NCI-H2107 treated with DMSO at 0.1 percent for 48 hours (cell line): ENCODE data around the gene NCOA7.
A peak's percentile ranks its signal among the peaks of the same experiment; 100 is the strongest.
"Not testable (repeated sequence)": the region's sequence is repeated elsewhere in the genome, so short reads cannot be mapped to it uniquely, and the experiment has no call there.

Experiments
- DNase-seq: peaks from one replicate; lab custom pipeline; 2025; ENCODE audit not compliant: unreplicated experiment; lab: John Stamatoyannopoulos, UW

The NCOA7 gene

GRCh38 chr6:125753218-125753936 lies 37.4 kb upstream of the NCOA7 start:
- no peak for DNase-seq

DNA sequence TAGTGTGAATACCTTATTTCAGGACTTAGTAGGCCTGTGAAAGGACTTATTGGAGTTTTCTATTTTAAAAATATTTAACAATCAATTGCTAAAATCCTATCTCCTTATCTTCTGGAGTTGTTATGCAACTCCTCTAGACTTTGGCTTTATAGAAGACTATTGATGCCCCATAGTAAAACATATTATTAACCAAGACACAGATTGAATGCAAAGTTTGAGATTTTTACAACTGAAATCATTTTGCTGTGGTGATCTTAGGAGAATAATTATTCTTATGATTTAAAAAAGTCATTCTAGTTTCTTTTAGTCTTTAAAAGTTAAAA lies 36.9 kb upstream of the NCOA7 start:
- no peak for DNase-seq

DNA sequence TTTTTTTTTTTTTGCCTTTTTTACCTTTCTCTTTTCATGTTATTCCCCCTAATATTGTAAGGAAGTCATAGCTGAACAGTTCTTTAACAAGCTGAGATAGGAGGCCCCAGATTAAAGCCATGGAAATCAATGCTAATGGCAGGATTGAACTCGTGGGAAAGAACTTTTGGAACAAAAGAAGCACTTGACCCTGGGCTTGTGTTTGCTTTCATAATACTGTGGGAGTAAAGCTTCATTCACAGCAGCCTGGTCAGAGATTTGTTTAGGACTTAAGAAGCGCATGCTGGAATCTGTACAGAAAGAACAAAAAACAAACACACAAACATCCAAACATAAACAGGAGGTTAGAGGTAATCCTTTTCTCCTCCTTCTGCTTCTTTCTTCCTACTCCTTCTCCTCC lies 36.2 kb upstream of the NCOA7 start:
- no peak for DNase-seq

- no peak for DNase-seq
Observed at GRCh38 chr6:125759184-125759902, 31.4 kb upstream of the NCOA7 start.

DNA sequence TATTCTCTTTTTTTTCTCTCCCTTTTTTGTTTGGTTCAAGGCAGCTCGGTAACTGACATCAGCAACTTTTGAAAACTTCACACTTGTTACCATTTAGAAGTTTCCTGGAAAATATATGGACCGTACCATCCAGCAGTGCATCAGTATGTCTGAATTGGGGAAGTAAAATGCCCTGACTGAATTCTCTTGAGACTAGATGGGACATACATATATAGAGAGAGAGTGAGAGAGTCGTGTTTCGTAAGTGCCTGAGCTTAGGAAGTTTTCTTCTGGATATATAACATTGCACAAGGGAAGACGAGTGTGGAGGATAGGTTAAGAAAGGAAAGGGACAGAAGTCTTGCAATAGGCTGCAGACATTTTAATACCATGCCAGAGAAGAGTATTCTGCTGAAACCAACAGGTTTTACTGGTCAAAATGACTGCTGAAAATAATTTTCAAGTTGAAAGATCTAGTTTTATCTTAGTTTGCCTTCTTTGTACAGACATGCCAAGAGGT lies 30.8 kb upstream of the NCOA7 start:
- no peak for DNase-seq

DNA sequence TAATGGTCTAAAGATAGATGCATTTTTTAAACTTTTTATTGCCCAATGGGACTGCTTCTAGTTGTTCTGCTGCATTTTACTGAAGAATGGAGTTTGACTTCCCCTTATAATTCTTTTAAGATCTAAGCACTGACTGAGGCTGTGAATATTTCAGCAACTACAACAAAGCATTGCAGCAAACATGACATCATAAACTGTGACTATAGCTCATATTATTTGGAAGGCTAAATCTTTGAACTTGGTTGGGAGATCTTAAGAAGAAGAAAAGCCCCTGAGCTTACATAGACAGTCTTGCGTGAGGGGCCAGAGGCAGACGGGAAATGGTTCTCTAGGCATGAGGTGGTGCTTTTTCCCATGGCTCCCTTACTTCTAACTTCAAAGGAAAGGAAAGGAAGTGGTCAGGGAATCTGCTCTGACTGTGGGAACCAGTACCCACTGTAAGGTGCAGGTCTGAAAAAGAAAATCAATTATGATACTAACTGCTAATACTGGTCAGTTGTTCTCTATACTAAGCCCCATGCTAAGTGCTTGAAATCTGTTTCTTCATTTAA lies 26.6 kb upstream of the NCOA7 start:
- DNase-seq, result no peak

DNA sequence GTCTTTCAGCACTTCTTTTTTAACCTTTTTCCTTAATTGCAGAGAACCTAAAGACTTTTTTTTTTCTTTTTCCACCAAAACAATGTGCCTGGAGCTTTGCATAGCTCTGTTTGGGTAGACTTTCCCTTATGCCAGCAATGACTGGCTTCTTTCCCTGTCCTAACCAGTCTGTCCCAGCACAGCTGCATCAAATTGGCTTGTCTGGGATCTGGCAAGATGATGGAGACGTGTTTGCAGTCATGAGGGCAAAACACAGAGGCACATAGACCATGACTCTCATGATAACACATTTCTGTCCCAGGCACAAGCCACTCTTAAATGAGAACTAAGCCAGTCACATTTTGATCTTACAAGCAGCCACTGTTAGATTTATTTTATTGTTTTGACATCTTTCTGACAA lies 24.8 kb upstream of the NCOA7 start:
- DNase-seq, result no peak

GRCh38 chr6:125766641-125767040 lies 24.1 kb upstream of the NCOA7 start:
- no peak for DNase-seq

DNA sequence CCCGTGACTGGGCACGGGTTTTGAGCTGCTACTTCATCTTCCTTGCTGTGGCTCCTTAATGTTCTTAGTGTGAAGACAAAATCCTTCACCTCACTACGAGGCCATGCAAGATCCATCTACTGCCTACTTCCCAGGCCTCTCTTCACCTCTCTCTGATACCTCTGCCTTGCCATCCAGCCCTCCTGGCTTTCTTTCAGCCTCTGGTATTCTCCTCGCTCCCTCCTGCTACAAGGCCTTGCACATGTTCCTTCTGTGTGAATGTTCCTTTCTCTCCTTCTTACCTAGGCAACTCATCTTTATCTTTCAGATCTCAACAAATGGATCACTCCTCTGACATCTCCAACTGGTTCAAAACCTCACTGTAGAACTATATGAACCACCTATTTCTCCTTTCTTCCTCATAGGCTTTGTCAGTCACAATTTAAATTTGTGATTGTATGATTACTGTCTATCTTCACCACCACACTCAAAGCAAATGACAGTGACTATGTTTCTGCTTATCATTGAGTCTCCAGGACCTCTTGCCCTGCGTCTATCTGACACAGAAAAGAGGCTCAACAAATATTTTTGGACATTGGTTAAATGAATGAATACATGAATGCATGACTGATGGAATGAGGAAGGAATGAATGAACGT lies 21.5 kb upstream of the NCOA7 start:
- no peak for DNase-seq

- no peak for DNase-seq
Observed at GRCh38 chr6:125773387-125774341, 17.1 kb upstream of the NCOA7 start.

DNA sequence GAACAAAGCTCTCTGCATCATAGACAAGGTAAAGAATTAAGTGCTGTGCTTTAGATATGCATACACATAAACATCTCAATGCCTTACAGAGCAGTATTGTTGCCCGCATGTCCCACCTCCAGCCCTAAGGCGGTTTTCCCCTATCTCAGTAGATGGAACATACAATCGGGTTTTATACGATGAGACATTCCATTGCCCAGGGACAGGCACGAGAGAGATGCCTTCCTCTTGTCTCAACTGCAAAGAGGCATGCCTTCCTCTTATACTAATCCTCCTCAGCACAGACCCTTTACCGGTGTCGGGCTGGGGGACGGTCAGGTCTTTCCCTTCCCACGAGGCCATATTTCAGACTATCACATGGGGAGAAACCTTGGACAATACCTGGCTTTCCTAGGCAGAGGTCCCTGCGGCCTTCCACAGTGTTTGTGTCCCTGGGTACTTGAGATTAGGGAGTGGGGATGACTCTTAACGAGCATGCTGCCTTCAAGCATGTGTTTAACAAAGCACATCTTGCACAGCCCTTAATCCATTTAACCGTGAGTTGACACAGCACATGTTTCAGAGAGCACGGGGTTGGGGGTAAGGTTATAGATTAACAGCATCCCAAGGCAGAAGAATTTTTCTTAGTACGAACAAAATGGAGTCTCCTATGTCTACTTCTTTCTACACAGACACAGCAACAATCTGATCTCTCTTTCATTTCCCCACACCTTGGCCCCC lies 14.5 kb upstream of the NCOA7 start:
- not testable (repeated sequence) for DNase-seq

- peak; percentile 94 for DNase-seq
Observed at GRCh38 chr6:125779924-125780539, 10.7 kb upstream of the NCOA7 start.

GRCh38 chr6:125780540-125781313 lies 10.0 kb upstream of the NCOA7 start:
- peak; percentile 91 for DNase-seq

DNA sequence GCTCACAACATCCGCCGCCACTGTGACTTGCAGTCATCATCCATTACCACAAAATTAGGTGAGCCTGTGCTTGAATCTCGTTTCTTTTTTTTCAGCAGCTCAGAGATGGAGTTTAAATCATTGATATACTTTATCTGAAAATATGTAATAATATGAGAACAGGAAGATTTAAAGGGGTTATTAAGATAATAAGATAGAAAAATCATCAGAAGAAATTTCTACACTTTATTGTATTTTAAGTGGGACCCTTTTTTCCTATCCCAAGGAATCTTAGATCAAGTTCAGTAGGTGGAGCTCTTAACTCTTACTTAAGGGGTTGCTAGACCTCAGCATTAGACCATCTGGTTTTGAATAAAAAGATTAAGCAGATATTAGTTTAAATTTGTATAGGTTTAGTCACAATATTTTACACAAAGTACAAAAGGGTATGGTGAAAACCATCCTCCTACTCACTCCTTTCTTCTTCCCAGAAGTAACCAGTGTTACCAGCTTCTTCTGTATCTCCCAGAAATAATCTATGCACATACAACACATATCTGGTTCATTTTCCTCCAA lies 9.4 kb upstream of the NCOA7 start:
- peak; percentile 69 for DNase-seq

DNA sequence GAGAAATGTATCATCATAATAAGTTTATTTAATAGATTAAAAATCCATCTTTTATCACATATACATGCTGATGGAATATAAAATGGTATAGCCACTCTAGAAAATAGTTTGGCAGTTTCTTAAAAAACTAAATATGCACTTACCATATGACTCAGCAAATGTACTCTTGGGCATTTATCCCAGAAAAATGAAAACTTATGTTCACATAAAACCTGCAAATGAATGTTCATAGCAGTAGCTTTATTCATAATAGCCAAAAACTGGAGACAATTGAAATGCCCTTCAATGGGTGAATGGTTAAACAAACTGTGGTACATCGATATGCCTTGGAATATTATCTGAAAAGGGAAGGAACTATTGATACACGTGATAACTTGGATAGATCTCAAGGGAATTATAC lies 6.4 kb upstream of the NCOA7 start:
- no peak for DNase-seq

DNA sequence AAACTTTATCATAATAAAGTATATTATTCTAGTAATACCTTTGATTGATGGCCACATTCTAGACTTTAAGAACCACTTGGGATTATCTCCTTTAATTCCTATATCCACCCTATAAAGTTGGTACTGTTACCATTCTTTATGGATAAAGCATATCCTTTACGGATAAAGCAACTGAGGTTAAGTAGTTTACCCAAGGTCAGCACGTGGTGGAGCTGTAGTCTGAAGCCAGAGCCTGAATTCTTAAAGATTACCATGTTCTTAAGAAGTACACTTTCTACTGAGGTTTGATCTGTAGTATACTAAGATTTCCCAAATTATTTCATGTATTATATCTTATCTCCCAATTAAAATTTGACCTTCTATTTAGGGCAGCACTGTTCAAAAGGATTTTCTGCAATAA lies 3.0 kb upstream of the NCOA7 start:
- no peak for DNase-seq

DNA sequence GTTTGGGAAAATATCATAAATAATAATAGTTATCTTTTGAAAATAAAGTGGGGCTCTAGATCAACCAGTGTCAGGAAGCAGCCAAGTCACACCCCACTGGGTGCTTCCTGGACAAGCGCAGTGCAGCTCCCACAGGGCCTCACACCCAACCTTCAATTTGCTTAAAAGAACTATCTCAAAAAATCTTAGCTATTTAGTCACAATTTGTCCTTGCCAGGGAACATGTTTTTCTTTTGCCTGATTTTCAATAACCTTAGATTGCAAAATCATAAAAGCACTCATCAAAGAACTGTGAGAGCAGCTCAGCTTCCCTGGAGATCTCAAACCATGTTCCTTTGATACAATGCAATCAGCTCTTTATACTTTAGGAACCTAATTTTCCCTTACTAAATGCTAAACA lies 1.6 kb upstream of the NCOA7 start:
- no peak for DNase-seq

GRCh38 chr6:125789576-125790357 lies 993 bp upstream of the NCOA7 start:
- peak; percentile 63 for DNase-seq
